Right lobe of liver (tissue), 6 donors: ENCODE results near the gene HIPK1. TPM values are rescaled to one million over a fixed set of nuclear protein-coding genes. Genes with fewer than 3 reads are reported as not detected.

Experiments used
- ATAC-seq, 4 donors: fragments of 200-7000 bp; cut with Tn5 transposase; one replicate each; pipeline ENCODE4 v1.9.1; 2020; ENCODE audit warnings: mild to moderate bottlenecking in 4 of 4, moderate library complexity in 4 of 4
- DNase-seq, 3 donors: peaks; one replicate each; pipeline ENCODE4 v3.0.0-alpha.2; 2020
- H3K27ac ChIP-seq, 3 donors: fragments of 200-600 bp; one replicate each; pipeline ENCODE4 v1.8.0; 2022
- H3K27me3 ChIP-seq, 2 donors: fragments of 200-600 bp; one replicate each; pipeline ENCODE4 v1.8.0; 2022
- H3K36me3 ChIP-seq, 4 donors: fragments of 200-600 bp; sonication (generic) in 1 of 4; one replicate each; pipeline versions ENCODE4 v1.5.1 to v1.8.0; 2017 to 2022; ENCODE audit warnings: control low read depth in 1 of 4
- H3K4me1 ChIP-seq, 4 donors: fragments of 200-600 bp; sonication (generic) in 1 of 4; one replicate each; pipeline versions ENCODE4 v1.5.1 to v1.8.0; 2017 to 2022; ENCODE audit warnings: control low read depth in 1 of 4
- H3K4me3 ChIP-seq, 3 donors: fragments of 200-600 bp; one replicate each; pipeline ENCODE4 v1.8.0; 2022
- H3K9me3 ChIP-seq, 4 donors: fragments of 200-600 bp; sonication (generic) in 1 of 4; one replicate each; pipeline versions ENCODE4 v1.5.1 to v1.8.0; 2017 to 2022; ENCODE audit warnings: control low read depth in 1 of 4
- CTCF ChIP-seq, 4 donors: fragments of 200-600 bp in 3 of 4; fragments of 450-650 bp in 1 of 4; IDR thresholded peaks; one replicate each; pipeline versions ENCODE4 v1.5.1 to v1.8.0; 2016 to 2022; ENCODE audit warnings: antibody characterized with exemption in 4 of 4, mild to moderate bottlenecking in 2 of 4
- POLR2A ChIP-seq: fragments of 450-650 bp; IDR thresholded peaks from one replicate; pipeline ENCODE4 v1.6.1; 2017; ENCODE audit warnings: antibody characterized with exemption, mild to moderate bottlenecking
- WGBS: methylation state at CpG from one replicate; pipeline ENCODE4 v1.1.6; 2018; ENCODE audit warnings: low coverage, low lambda C conversion rate; ENCODE audit not compliant: insufficient coverage; ENCODE audit errors: missing lambda C conversion rate; 5-methylcytosine and 5-hydroxymethylcytosine counted together
- intact Hi-C, 2 donors: fragments of 100-400 bp; cut with DNase I; formaldehyde crosslinking; loops; one replicate each; pipeline versions ENCODE4 v1.11.2 to v1.14.1; 2022
- total RNA-seq, 6 experiments: library from RNA; depleted of rRNA in 2 of 6; stranded (reverse); fragments of >200 nt in 2 of 6; fragmentation: NEBNext Ultra II Directional in 3 of 6; extraction: Animal tissue kit (Norgen Biotek cat#: 25700) in 3 of 6; gene quantifications; one replicate each; pipeline versions ENCODE4 v1.1.0 to v1.2.4, GENCODE V29; 2016 to 2023
- donor health status: DM: no; HTN: yes; CAD: no.
- donor health status: DM: no; HTN: no; CAD: no.
- donor health status: DM: no; HTN: no; CAD: no.
- donor health status: DM: no; HTN: yes; CAD: no.
- donor health status: DM: no; HTN: yes; CAD: no.

Gene HIPK1
- total RNA-seq, 6 experiments from 2014 or later, result 19.0 to 29.6 (median 23.5) TPM

DNA sequence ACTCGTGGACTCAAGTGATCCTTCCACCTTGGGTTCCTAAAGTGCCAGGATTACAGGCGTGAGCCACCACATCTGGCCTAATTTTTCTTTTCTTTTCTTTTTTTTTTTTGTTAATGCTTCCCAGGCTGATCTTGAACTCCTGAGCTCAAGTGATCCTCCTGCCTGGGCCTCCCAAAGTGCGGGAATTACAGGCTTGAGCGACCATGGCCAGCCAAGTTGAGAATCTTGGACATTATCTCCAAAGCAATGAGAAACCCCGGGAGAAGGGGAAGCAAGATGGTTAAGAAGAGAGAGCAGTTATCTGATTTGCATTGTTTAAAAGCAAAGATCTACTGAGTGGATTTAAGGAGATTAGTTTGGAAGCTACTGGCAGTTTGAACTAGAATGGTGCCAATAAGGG lies 9.1 kb downstream of the HIPK1 start:
- 69% methylated on average over 4 of the region's 5 CpGs for WGBS
- Histone ChIP-seq H3K4me3 (no peak overlapping the region), H3K9me3 (no peaks in the 10 kb centered on the region), H3K27ac (no peak overlapping the region), H3K4me1 (peaks cover 0 to 26% (median 12%) of the 10 kb centered on the region in 4 donors), H3K36me3 (peaks cover 0 to 5% (median 0%) of the 10 kb centered on the region in 4 donors), H3K27me3 (no peaks in the 10 kb centered on the region)
- no peak for TF ChIP-seq CTCF (IDR thresholded peaks at IDR 0.05)
- no peak for TF ChIP-seq POLR2A
- intact Hi-C loops, result no loop called here
- DNase-seq (no peak), ATAC-seq (no peak)

- intact Hi-C loops, result no loop called here
- ATAC-seq (peak in 1 of 4 donors; percentile 21), DNase-seq (peak in 1 of 3 donors; percentile 50)
- no peaks in the 10 kb centered on the region for H3K27me3 ChIP-seq
- 65% methylated on average over 13 of the region's 16 CpGs for whole genome bisulfite sequencing
- peaks cover 0 to 5% (median 0%) of the 10 kb centered on the region in 4 donors for H3K36me3 ChIP-seq
- peak overlapping the region in 1 of 3 donors; percentile 14 for H3K27ac ChIP-seq
- peaks cover 0 to 12% (median 5%) of the 10 kb centered on the region in 4 donors for H3K4me1 ChIP-seq
- H3K4me3 ChIP-seq, result no peak overlapping the region
- H3K9me3 ChIP-seq, result no peaks in the 10 kb centered on the region
- TF ChIP-seq CTCF (IDR thresholded peaks at IDR 0.05), result no peak
- TF ChIP-seq POLR2A, result no peak
Measured at GRCh38 chr1:113940365-113941244, 11.5 kb downstream of the HIPK1 start.

- no peaks in the 10 kb centered on the region for H3K27me3 ChIP-seq
- no peak overlapping the region for H3K4me3 ChIP-seq
- 44% methylated on average over 6 of the region's 7 CpGs for WGBS
- TF ChIP-seq CTCF (IDR thresholded peaks at IDR 0.05) (no peak), POLR2A (no peak)
- H3K36me3 ChIP-seq, result peaks cover 0 to 5% (median 0%) of the 10 kb centered on the region in 4 donors
- no peaks in the 10 kb centered on the region for H3K9me3 ChIP-seq
- peak; percentile 54 to 89 (median 77) for ATAC-seq
- peaks cover 0 to 18% (median 6%) of the 10 kb centered on the region in 4 donors for H3K4me1 ChIP-seq
- DNase-seq, result peak in 1 of 3 donors; percentile 61
- peak overlapping the region in 1 of 3 donors; percentile 14 for H3K27ac ChIP-seq
- intact Hi-C loops, result no loop called here
Measured at GRCh38 chr1:113941245-113941559, 12.1 kb downstream of the HIPK1 start.

DNA sequence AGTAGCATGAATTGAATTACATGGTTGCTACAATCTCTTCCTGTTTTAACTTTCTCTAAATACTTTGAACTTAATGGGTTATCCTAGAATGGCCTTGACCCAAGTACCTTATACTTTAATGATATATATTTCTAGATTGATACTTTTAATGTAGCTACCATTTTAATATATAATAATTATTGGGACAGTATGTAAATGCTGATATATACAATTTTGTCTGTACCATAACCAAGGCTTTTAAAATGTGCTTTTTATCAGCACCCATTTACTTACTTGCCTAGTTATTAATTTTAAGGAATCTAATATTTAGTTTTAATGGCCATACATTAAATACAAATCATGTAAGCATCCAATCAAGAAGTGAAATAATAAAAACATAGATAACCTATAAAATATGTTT lies 13.4 kb downstream of the HIPK1 start:
- peaks cover 0 to 5% (median 0%) of the 10 kb centered on the region in 4 donors for H3K36me3 ChIP-seq
- H3K27me3 ChIP-seq, result no peaks in the 10 kb centered on the region
- no peak overlapping the region for H3K4me3 ChIP-seq
- ATAC-seq, result no peak
- no peaks in the 10 kb centered on the region for H3K9me3 ChIP-seq
- TF ChIP-seq POLR2A, result no peak
- TF ChIP-seq CTCF (IDR thresholded peaks at IDR 0.05), result no peak
- peaks cover 0 to 32% (median 16%) of the 10 kb centered on the region in 4 donors for H3K4me1 ChIP-seq
- H3K27ac ChIP-seq, result no peak overlapping the region
- intact Hi-C loops, result no loop called here
- no peak for DNase-seq
